GM18526 (cell line): Measurements from ENCODE around the gene INSL3.

Source experiments
- POLR2A ChIP-seq: IDR thresholded peaks from 3 replicates; pipeline ENCODE4 v1.6.1; 2011; ENCODE audit not compliant: insufficient read length; ENCODE audit errors: extremely low read depth

INSL3 gene

DNA sequence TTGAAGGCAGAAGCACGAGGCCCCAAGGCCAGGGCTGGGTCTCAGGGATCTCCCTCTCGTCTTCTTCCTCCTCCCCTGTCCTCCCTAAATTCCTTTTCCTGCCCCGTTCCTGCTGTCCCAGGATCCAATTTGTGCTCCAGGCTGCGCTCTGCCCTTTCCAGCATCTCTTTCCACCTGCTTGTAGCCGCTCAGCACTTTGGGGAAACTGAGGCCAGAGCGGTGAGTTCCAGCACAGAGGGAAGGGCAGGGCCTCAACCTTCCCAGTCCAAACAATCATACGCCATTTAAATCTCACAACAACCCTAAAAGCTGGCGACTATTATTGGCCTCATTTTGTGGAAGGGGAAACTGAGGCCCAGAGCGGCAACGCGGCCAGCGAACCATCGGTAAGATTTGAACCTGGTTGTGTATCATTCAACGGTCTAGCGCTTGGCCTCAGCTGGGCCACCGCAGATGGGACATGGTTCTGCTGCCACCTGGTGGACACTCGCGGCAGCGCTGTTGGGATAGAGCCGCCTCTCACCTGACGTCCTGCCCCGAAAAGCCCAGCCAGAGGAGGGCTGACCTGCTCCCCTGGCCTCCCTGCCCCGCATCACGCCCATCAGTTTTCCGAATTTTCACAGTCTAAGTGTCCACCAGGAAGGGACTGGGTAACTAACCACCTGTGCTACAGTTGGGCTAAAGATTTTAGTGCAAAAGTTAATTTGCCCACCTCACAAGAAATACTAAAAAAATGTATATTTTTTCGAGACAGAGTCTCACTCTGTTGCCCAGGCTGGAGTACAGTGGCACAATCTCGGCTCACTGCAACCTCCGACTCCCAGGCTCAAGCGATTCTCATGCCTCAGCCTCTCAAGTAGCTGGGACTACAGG lies 34.2 kb upstream of the INSL3 start:
- TF ChIP-seq POLR2A = no peak

- TF ChIP-seq POLR2A = no peak
Observed at GRCh38 chr19:17854061-17854460, 32.7 kb upstream of the INSL3 start.

- no peak for TF ChIP-seq POLR2A
Observed at GRCh38 chr19:17848595-17849292, 27.4 kb upstream of the INSL3 start.

- peak; percentile 79 for TF ChIP-seq POLR2A
Observed at GRCh38 chr19:17847538-17848366, 26.4 kb upstream of the INSL3 start, which contains the start of gene JAK3. Gene JAK3 (minus strand): TSS chr19:17847982. CDS start chr19:17844417, 3,565 bp downstream.

- TF ChIP-seq POLR2A = no peak
Observed at GRCh38 chr19:17846146-17846545, 24.8 kb upstream of the INSL3 start.

DNA sequence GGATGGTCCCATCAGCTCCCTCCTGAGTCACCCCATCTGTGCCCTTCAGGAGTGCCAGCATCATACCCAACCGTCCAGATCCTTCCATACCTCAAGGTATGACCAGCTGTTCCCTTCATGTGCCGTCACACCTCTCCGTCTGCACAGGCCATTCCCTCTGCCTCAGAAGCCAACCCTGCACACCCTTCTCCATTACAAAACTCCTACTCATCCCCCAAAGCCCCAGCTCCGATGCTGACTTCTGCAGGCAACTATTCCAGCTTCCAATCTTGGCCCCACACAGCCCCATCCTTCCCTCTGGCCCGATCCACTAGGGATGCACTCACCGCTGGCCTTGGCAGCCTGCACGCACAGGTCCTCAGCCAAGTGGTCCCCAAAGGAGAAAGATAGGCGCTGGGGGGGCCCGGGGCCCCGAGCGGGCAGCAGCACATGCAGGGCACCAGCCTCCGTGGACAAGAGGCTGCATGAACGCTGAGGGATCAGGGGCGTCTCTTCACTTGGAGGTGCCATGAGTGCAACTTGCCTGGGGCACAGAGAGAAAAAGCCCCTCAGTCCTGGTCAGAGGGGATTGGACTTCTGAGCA lies 22.7 kb upstream of the INSL3 start:
- no peak for TF ChIP-seq POLR2A

DNA sequence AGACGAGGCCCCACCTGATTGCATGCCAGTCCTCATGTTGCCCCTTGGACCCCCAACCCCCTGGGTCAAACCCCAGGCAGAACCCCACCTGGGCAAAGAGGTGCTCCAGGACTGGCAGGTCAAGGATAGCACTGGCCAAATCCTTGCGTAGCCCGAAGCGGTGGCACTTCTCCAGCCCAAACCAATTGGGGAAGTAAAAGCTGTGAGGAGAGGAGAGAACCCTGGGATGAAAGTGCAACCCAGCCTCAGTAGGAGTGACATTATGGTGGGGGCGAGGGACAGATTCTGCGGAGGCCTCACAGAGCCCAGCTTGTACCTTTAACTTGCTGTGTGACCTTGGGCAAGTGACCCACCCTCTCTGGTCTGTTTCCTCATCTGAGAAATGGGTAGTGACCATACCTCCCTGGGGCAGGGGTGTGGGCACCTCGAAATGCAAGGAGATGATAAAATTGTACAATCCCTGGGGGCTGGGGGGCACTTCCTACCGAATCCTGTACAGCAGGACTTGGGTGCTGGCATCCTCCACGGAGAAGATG lies 22.0 kb upstream of the INSL3 start:
- no peak for TF ChIP-seq POLR2A

DNA sequence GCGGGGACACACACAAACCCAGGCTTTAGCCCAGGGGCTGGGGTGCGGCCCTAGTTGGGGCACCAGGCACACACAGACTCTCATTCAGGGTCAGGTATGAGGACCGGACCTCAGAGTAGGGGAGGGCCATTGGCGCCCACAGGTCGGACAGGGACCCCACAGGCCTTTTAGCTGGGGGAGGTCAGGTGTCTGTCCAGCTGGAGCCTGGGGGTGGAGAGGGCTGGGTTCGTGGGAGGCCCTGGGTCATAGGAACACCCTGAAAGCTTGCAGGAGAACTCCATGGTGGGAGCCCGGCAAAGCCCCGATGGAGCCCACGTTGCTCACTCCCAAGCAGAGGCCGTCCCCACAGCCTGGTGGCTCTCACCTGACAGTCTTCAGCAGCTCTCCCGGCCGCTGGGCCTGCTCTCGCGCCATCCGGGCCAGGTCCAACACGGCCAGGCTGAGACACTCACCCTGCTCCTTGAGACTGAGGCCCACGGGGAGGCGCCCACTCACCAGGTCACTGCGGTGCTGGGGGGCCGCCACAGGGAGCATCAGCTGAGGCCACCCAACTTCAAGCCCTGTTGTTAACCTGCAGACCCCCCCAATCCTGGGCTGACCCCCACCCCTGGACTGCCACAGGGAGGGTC lies 21.5 kb upstream of the INSL3 start:
- no peak for TF ChIP-seq POLR2A

GRCh38 chr19:17841810-17842662 lies 20.7 kb upstream of the INSL3 start:
- TF ChIP-seq POLR2A = no peak

DNA sequence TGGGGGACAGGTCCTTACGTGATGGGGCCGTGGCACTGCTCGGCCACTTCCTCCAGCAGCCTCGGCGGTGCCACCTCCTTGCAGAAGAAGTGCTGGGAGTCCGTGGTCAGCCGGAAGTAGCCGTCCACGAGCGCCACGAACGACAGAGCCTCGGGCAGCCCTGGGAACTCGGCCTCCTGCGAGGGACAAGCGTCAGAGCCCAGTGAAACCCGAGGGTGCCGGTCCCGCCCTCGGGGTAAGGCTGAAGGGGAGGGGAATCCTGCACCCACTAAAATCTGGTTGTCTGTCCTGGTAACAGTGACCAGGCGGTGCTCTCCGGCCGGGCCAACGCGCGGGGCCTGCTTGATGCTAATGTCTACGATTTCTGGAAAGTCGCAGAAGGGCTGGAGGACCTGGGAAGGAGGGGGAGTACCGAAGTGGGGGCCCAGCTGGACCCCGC lies 20.1 kb upstream of the INSL3 start:
- TF ChIP-seq POLR2A = no peak

- no peak for TF ChIP-seq POLR2A
Observed at GRCh38 chr19:17840019-17840418, 18.7 kb upstream of the INSL3 start.

DNA sequence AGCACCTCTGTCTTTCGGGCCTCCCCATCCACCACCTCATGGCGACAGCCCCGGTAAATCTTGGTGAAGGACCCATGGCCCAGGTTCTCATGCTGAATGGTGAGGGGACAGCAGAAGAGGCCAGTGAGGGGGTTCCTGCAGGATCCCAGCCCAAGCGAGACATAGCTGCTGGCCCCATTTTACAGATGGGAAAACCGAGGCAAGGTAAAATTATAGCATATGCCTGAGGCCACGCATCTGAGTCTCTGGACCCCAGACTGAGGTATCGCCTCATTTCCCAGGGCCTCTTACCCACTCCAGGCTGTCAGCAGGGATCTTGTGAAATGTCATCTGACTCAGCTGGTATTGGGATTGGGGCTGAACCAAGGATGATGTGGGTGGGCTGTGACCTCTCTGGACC lies 16.7 kb upstream of the INSL3 start:
- TF ChIP-seq POLR2A = no peak

- TF ChIP-seq POLR2A = no peak
Observed at GRCh38 chr19:17836530-17836929, 15.2 kb upstream of the INSL3 start.

- TF ChIP-seq POLR2A = no peak
Observed at GRCh38 chr19:17835182-17836006, 14.1 kb upstream of the INSL3 start.
